CD14-positive monocyte (primary cell): ENCODE measurements around the gene PTPRU. TPM values are rescaled to one million over a fixed set of nuclear protein-coding genes. Genes with fewer than 3 reads are reported as not detected.

ENCODE experiments used
- DNase-seq, 3 donors: peaks; one replicate each; pipeline ENCODE4 v3.0.0-alpha.2; 2011 to 2022
- H2AFZ ChIP-seq: 2 replicates; pipeline ENCODE4 v1.6.0; 2012; ENCODE audit warnings: mild to moderate bottlenecking, low read depth, low read length, inconsistent platforms; ENCODE audit not compliant: insufficient read depth, poor library complexity, severe bottlenecking
- H3K27ac ChIP-seq, 2 donors: 1 replicate in 1 of 2; 2 replicates in 1 of 2; pipeline ENCODE4 v1.5.1; 2012 to 2013; ENCODE audit warnings: low read length in 2 of 2, control low read depth in 1 of 2, inconsistent platforms in 1 of 2, low read depth in 1 of 2, mild to moderate bottlenecking in 1 of 2
- H3K27me3 ChIP-seq, 2 donors: one replicate each; pipeline versions ENCODE4 v1.6.0 to v1.6.1; 2011 to 2013; ENCODE audit warnings: low read length in 2 of 2; ENCODE audit not compliant: control insufficient read depth in 2 of 2, insufficient read depth in 2 of 2
- H3K36me3 ChIP-seq, 2 donors: replicated peaks in 1 of 2; 1 replicate in 1 of 2; 2 replicates in 1 of 2; pipeline versions ENCODE4 v1.5.1 to v1.6.1; 2012 to 2013; ENCODE audit warnings: low read length in 2 of 2, control low read depth in 1 of 2, inconsistent platforms in 1 of 2, mild to moderate bottlenecking in 1 of 2; ENCODE audit not compliant: insufficient read depth in 2 of 2, control insufficient read depth in 1 of 2
- H3K4me1 ChIP-seq, 2 donors: 1 replicate in 1 of 2; 2 replicates in 1 of 2; pipeline versions ENCODE4 v1.5.1 to v1.6.1; 2012 to 2013; ENCODE audit warnings: low read length in 2 of 2, control low read depth in 1 of 2, inconsistent platforms in 1 of 2, mild to moderate bottlenecking in 1 of 2, moderate library complexity in 1 of 2; ENCODE audit not compliant: insufficient read depth in 2 of 2, control insufficient read depth in 1 of 2
- H3K4me2 ChIP-seq: replicated peaks from 2 replicates; pipeline ENCODE3; 2012; ENCODE audit warnings: low read length, moderate library complexity, mild to moderate bottlenecking; ENCODE audit not compliant: poor library complexity, severe bottlenecking; ENCODE audit errors: extremely low read depth
- H3K4me3 ChIP-seq, 3 experiments: fragments of 200-600 bp in 1 of 3; sonication (generic) in 1 of 3; replicated peaks in 1 of 3; 1 replicate in 2 of 3; 2 replicates in 1 of 3; pipeline ENCODE4 v1.5.1; 2011 to 2013; ENCODE audit warnings: low read length in 3 of 3, mild to moderate bottlenecking in 3 of 3, control low read depth in 2 of 3, low read depth in 2 of 3, inconsistent platforms in 1 of 3, moderate library complexity in 1 of 3
- H3K79me2 ChIP-seq: 2 replicates; pipeline ENCODE4 v1.6.0; 2012; ENCODE audit warnings: mild to moderate bottlenecking, control low read depth, inconsistent platforms, low read length, moderate library complexity; ENCODE audit not compliant: insufficient read depth
- H3K9ac ChIP-seq: 2 replicates; pipeline ENCODE4 v1.6.0; 2017; ENCODE audit warnings: low read length, mild to moderate bottlenecking; ENCODE audit not compliant: insufficient read depth, poor library complexity, severe bottlenecking
- H3K9me3 ChIP-seq, 2 donors: replicated peaks in 1 of 2; 1 replicate in 1 of 2; 2 replicates in 1 of 2; pipeline versions ENCODE4 v1.5.1 to v1.6.1; 2012 to 2013; ENCODE audit warnings: low read length in 2 of 2, control low read depth in 1 of 2; ENCODE audit not compliant: control insufficient read depth in 1 of 2, insufficient read depth in 1 of 2
- H4K20me1 ChIP-seq: 2 replicates; pipeline ENCODE4 v1.6.0; 2012; ENCODE audit warnings: mild to moderate bottlenecking, low read length, control low read depth, moderate library complexity; ENCODE audit not compliant: insufficient read depth
- H3K27ac Mint-ChIP-seq, 7 donors: one replicate each; pipeline ENCODE4 v1.8.0; 2020; ENCODE audit warnings: mild to moderate bottlenecking in 7 of 7, mixed read lengths in 7 of 7, moderate library complexity in 6 of 7, inconsistent platforms in 2 of 7
- H3K27me3 Mint-ChIP-seq, 3 donors: one replicate each; pipeline ENCODE4 v1.8.0; 2021 to 2022; ENCODE audit warnings: low read depth in 3 of 3, mild to moderate bottlenecking in 3 of 3, mixed read lengths in 3 of 3, moderate library complexity in 3 of 3, inconsistent platforms in 1 of 3
- H3K36me3 Mint-ChIP-seq, 2 donors: one replicate each; pipeline ENCODE4 v1.8.0; 2020; ENCODE audit warnings: mixed read lengths in 2 of 2, inconsistent platforms in 1 of 2, mild to moderate bottlenecking in 1 of 2
- H3K4me1 Mint-ChIP-seq: one replicate; pipeline ENCODE4 v1.8.0; 2020; ENCODE audit warnings: mild to moderate bottlenecking, mixed read lengths
- H3K4me3 Mint-ChIP-seq, 2 donors: one replicate each; pipeline ENCODE4 v1.8.0; 2020; ENCODE audit warnings: mild to moderate bottlenecking in 2 of 2, mixed read lengths in 2 of 2, moderate library complexity in 1 of 2
- H3K9me3 Mint-ChIP-seq, 7 donors: one replicate each; pipeline ENCODE4 v1.8.0; 2020 to 2022; ENCODE audit warnings: mixed read lengths in 7 of 7, mild to moderate bottlenecking in 6 of 7, moderate library complexity in 6 of 7, inconsistent platforms in 2 of 7
- CTCF ChIP-seq: fragments of 200-600 bp; IDR thresholded peaks from one replicate; pipeline ENCODE4 v1.8.0; 2022; ENCODE audit warnings: antibody characterized with exemption, mild to moderate bottlenecking
- WGBS: methylation state at CpG from one replicate; pipeline ENCODE4 v1.1.5; 2013; ENCODE audit warnings: missing lambda C conversion rate; ENCODE audit not compliant: insufficient coverage; 5-methylcytosine and 5-hydroxymethylcytosine counted together
- intact Hi-C, 2 donors: fragments of 100-400 bp; cut with micrococcal nuclease; formaldehyde crosslinking; loops; one replicate each; pipeline versions ENCODE4 v1.15.0 to v1.15.1; 2023
- polyA plus RNA-seq, 3 donors: library from polyadenylated mRNA; depleted of rRNA in 1 of 3; unstranded in 2 of 3; stranded (reverse) in 1 of 3; fragments of 300-500 nt in 2 of 3; fragments of >200 nt in 1 of 3; fragmentation: Illumina TruSeq in 2 of 3; gene quantifications; 1 replicate in 2 of 3; 2 replicates in 1 of 3; pipeline ENCODE4 v1.2.3, GENCODE V29; 2012 to 2021

The PTPRU gene
- polyA plus RNA-seq, 3 donors: 0.42 to 1.4 TPM; not detected in 1

GRCh38 chr1:29258189-29258975 lies 22.1 kb downstream of the PTPRU start:
- H3K4me1 Mint-ChIP-seq: peaks cover 9% of the 10 kb centered on the region
- Histone ChIP-seq H2AFZ (no peak overlapping the region), H3K27me3 (peaks cover 28 to 59% of the 10 kb centered on the region in 2 donors), H3K4me3 (no peak overlapping the region), H4K20me1 (no peaks in the 10 kb centered on the region), H3K4me1 (peaks cover 9 to 11% of the 10 kb centered on the region in 2 donors), H3K9ac (no peak overlapping the region), H3K79me2 (no peaks in the 10 kb centered on the region), H3K27ac (no peak overlapping the region), H3K9me3 (peaks cover 0 to 11% of the 10 kb centered on the region in 2 donors), H3K36me3 (no peaks in the 10 kb centered on the region), H3K4me2 (no peak overlapping the region)
- WGBS: 80% methylated on average over 13 of the region's 16 CpGs
- no peak for TF ChIP-seq CTCF
- intact Hi-C loops: no loop called here
- H3K27me3 Mint-ChIP-seq: peaks cover 42 to 58% (median 54%) of the 10 kb centered on the region in 3 donors
- peaks cover 0 to 7% (median 2%) of the 10 kb centered on the region in 7 donors for H3K9me3 Mint-ChIP-seq
- H3K36me3 Mint-ChIP-seq: peaks cover 3% of the 10 kb centered on the region in 2 donors
- no peak for DNase-seq
- peak overlapping the region in 1 of 2 donors; percentile 71 for H3K4me3 Mint-ChIP-seq
- H3K27ac Mint-ChIP-seq: peak overlapping the region in 1 of 7 donors; percentile 20

GRCh38 chr1:29258976-29259801 lies 22.9 kb downstream of the PTPRU start:
- no peak for DNase-seq
- peaks cover 42 to 61% (median 54%) of the 10 kb centered on the region in 3 donors for H3K27me3 Mint-ChIP-seq
- intact Hi-C loops: no loop called here
- TF ChIP-seq CTCF: no peak
- peak overlapping the region; percentile 17 to 73 (median 41) for H3K4me3 ChIP-seq
- H3K4me3 Mint-ChIP-seq: peak overlapping the region; percentile 64 to 91
- H3K36me3 Mint-ChIP-seq: peaks cover 3% of the 10 kb centered on the region in 2 donors
- peaks cover 0 to 11% of the 10 kb centered on the region in 2 donors for H3K9me3 ChIP-seq
- H3K27me3 ChIP-seq: peaks cover 28 to 59% of the 10 kb centered on the region in 2 donors
- H4K20me1 ChIP-seq: no peaks in the 10 kb centered on the region
- WGBS: 2% methylated on average over 32 of the region's 38 CpGs
- H3K4me1 Mint-ChIP-seq: peaks cover 9% of the 10 kb centered on the region
- H3K79me2 ChIP-seq: no peaks in the 10 kb centered on the region
- no peak overlapping the region for H3K27ac Mint-ChIP-seq
- H3K4me2 ChIP-seq: peak overlapping the region; percentile 88
- no peak overlapping the region for H3K9ac ChIP-seq
- H2AFZ ChIP-seq: peak overlapping the region; percentile 50
- H3K9me3 Mint-ChIP-seq: peaks cover 0 to 7% (median 2%) of the 10 kb centered on the region in 7 donors
- peaks cover 9 to 11% of the 10 kb centered on the region in 2 donors for H3K4me1 ChIP-seq
- H3K36me3 ChIP-seq: no peaks in the 10 kb centered on the region
- H3K27ac ChIP-seq: no peak overlapping the region
